ENCODE data around the gene DYNC1H1.
"Not testable (repeated sequence)": the region's sequence is repeated elsewhere in the genome, so short reads cannot be mapped to it uniquely, and the experiment has no call there.

The DYNC1H1 gene

GRCh38 chr14:102042699-102043098 lies 78.3 kb downstream of the DYNC1H1 start:
- DNase-seq = no peak

- no peak for DNase-seq
Observed at GRCh38 chr14:102043251-102044025, 79.1 kb downstream of the DYNC1H1 start.

GRCh38 chr14:102044566-102044965 lies 80.2 kb downstream of the DYNC1H1 start:
- no peak for DNase-seq

GRCh38 chr14:102046337-102047278 lies 82.2 kb downstream of the DYNC1H1 start:
- peak; percentile 28 to 48 (median 31) for DNase-seq

GRCh38 chr14:102047808-102048540 lies 83.6 kb downstream of the DYNC1H1 start:
- no peak for DNase-seq

GRCh38 chr14:102049258-102050025 lies 85.1 kb downstream of the DYNC1H1 start:
- DNase-seq = no peak

GRCh38 chr14:102050026-102050405 lies 85.6 kb downstream of the DYNC1H1 start:
- no peak for DNase-seq

- DNase-seq = no peak
Observed at GRCh38 chr14:102050625-102051024, 86.3 kb downstream of the DYNC1H1 start.

GRCh38 chr14:102052522-102052921 lies 88.1 kb downstream of the DYNC1H1 start:
- no peak for DNase-seq

- no peak for DNase-seq
Observed at GRCh38 chr14:102055181-102055901, 91.0 kb downstream of the DYNC1H1 start.

GRCh38 chr14:102056694-102057442 lies 92.5 kb downstream of the DYNC1H1 start:
- DNase-seq = no peak

- DNase-seq = no peak
Observed at GRCh38 chr14:102057480-102058114, 93.2 kb downstream of the DYNC1H1 start.

GRCh38 chr14:102058146-102058545 lies 93.8 kb downstream of the DYNC1H1 start:
- DNase-seq = no peak

GRCh38 chr14:102058961-102059360 lies 94.6 kb downstream of the DYNC1H1 start:
- DNase-seq = no peak

GRCh38 chr14:102063109-102063807 lies 98.9 kb downstream of the DYNC1H1 start:
- peak; percentile 94 to 96 (median 95) for DNase-seq

- DNase-seq = no peak
Observed at GRCh38 chr14:102063808-102064429, 99.5 kb downstream of the DYNC1H1 start.

GRCh38 chr14:102064590-102064989 lies 100.2 kb downstream of the DYNC1H1 start:
- DNase-seq = not testable (repeated sequence)

- peak; percentile 37 to 53 (median 47) for DNase-seq
Observed at GRCh38 chr14:102066041-102066451, 101.7 kb downstream of the DYNC1H1 start.

All from suppressor macrophage treated with lipopolysaccharide for 1 hour (primary cell).